B cell (primary cell): ENCODE results near the gene GCNT2. TPM values are rescaled to one million over a fixed set of nuclear protein-coding genes. Genes with fewer than 3 reads are reported as not detected.

Source experiments
- ATAC-seq: fragments of 200-7000 bp; cut with Tn5 transposase; one replicate; pipeline ENCODE4 v1.10.0; 2021; ENCODE audit warnings: low read depth, mild to moderate bottlenecking, moderate number of reproducible peaks, moderate library complexity
- CTCF ChIA-PET: fragments of 350-600 bp; sonication (Branson Sonifier 250); formaldehyde crosslinking; loops from one replicate; lab custom pipeline; 2021; ENCODE audit warnings: antibody characterized with exemption, inconsistent platforms; lab: Charles Lee
- POLR2A ChIA-PET: fragments of 350-600 bp; sonication (Branson Sonifier 250); formaldehyde crosslinking; loops from one replicate; lab custom pipeline; 2021; ENCODE audit warnings: antibody characterized with exemption; lab: Charles Lee
- DNase-seq: peaks from one replicate; pipeline ENCODE4 v3.0.0; 2013
- H2AFZ ChIP-seq: 2 replicates; pipeline ENCODE4 v1.6.1; 2012; ENCODE audit warnings: mild to moderate bottlenecking, low read depth, low read length; ENCODE audit not compliant: insufficient read depth, poor library complexity, severe bottlenecking
- H3K27ac ChIP-seq, 2 donors: 1 replicate in 1 of 2; 2 replicates in 1 of 2; pipeline ENCODE4 v1.5.1; 2012 to 2013; ENCODE audit warnings: low read length in 2 of 2, mild to moderate bottlenecking in 2 of 2, moderate library complexity in 1 of 2
- H3K27me3 ChIP-seq, 4 experiments: fragments of 200-600 bp in 1 of 4; sonication (generic) in 1 of 4; replicated peaks in 1 of 4; 1 replicate in 2 of 4; 2 replicates in 2 of 4; pipeline versions ENCODE4 v1.6.1 to v1.7.0; 2013 to 2016; ENCODE audit warnings: low read length in 3 of 4, mild to moderate bottlenecking in 2 of 4, mixed read lengths in 1 of 4, moderate library complexity in 1 of 4; ENCODE audit not compliant: insufficient read depth in 4 of 4, control insufficient read depth in 3 of 4; ENCODE audit errors: control extremely low read depth in 1 of 4
- H3K36me3 ChIP-seq, 2 experiments: replicated peaks in 1 of 2; 1 replicate in 1 of 2; 2 replicates in 1 of 2; pipeline versions ENCODE4 v1.6.1 to v1.7.1; 2013; ENCODE audit warnings: low read length in 1 of 2; ENCODE audit not compliant: insufficient read depth in 2 of 2, control insufficient read depth in 1 of 2; ENCODE audit errors: control extremely low read depth in 1 of 2, extremely low read depth in 1 of 2
- H3K4me1 ChIP-seq, 2 donors: fragments of 200-600 bp in 1 of 2; sonication (generic) in 1 of 2; 1 replicate in 1 of 2; 2 replicates in 1 of 2; pipeline versions ENCODE4 v1.5.1 to v1.6.1; 2013 to 2017; ENCODE audit warnings: low read length in 2 of 2; ENCODE audit not compliant: control insufficient read depth in 2 of 2, insufficient read depth in 2 of 2
- H3K4me2 ChIP-seq: replicated peaks from 2 replicates; pipeline ENCODE3; 2012; ENCODE audit warnings: mild to moderate bottlenecking, low read depth, low read length; ENCODE audit not compliant: poor library complexity, severe bottlenecking
- H3K4me3 ChIP-seq, 5 experiments: fragments of 200-600 bp in 1 of 5; sonication (generic) in 1 of 5; 1 replicate in 3 of 5; 2 replicates in 2 of 5; pipeline versions ENCODE4 v1.5.1 to v1.7.0; 2011 to 2016; ENCODE audit warnings: low read length in 4 of 5, mild to moderate bottlenecking in 4 of 5, low read depth in 2 of 5, control low read depth in 1 of 5, moderate library complexity in 1 of 5; ENCODE audit not compliant: insufficient read depth in 1 of 5; ENCODE audit errors: control extremely low read depth in 1 of 5, extremely low read depth in 1 of 5
- H3K79me2 ChIP-seq: fragments of 200-600 bp; sonication (generic); one replicate; pipeline ENCODE4 v1.6.0; 2016; ENCODE audit warnings: low read length; ENCODE audit not compliant: control insufficient read depth, insufficient read depth
- H3K9ac ChIP-seq: fragments of 200-600 bp; sonication (generic); 2 replicates; pipeline ENCODE4 v1.6.1; 2017; ENCODE audit warnings: mild to moderate bottlenecking, low read length, moderate library complexity
- H3K9me3 ChIP-seq, 3 donors: one replicate each; pipeline versions ENCODE4 v1.6.1 to v1.7.1; 2013; ENCODE audit warnings: low read length in 2 of 3; ENCODE audit not compliant: control insufficient read depth in 2 of 3, insufficient read depth in 1 of 3; ENCODE audit errors: control extremely low read depth in 1 of 3
- H4K20me1 ChIP-seq: 2 replicates; pipeline ENCODE4 v1.6.0; 2012; ENCODE audit warnings: mild to moderate bottlenecking, low read length; ENCODE audit not compliant: insufficient read depth, control insufficient read depth, poor library complexity, severe bottlenecking
- H3K27ac Mint-ChIP-seq: one replicate; pipeline ENCODE4 v1.8.0; 2021; ENCODE audit warnings: mixed read lengths
- H3K27me3 Mint-ChIP-seq: one replicate; pipeline ENCODE4 v1.8.0; 2021; ENCODE audit warnings: mixed read lengths
- H3K4me1 Mint-ChIP-seq: one replicate; pipeline ENCODE4 v1.8.0; 2021; ENCODE audit warnings: mixed read lengths
- H3K4me3 Mint-ChIP-seq: one replicate; pipeline ENCODE4 v1.8.0; 2021; ENCODE audit warnings: mixed read lengths
- H3K9me3 Mint-ChIP-seq: one replicate; pipeline ENCODE4 v1.8.0; 2022; ENCODE audit warnings: mixed read lengths; ENCODE audit not compliant: insufficient read depth
- EZH2 ChIP-seq: IDR thresholded peaks from 2 replicates; pipeline ENCODE4 v1.6.1; 2012; ENCODE audit warnings: borderline replicate concordance, low read depth, mild to moderate bottlenecking, moderate library complexity, low read length; ENCODE audit not compliant: insufficient read depth, poor library complexity, severe bottlenecking
- WGBS: methylation state at CpG from one replicate; pipeline ENCODE4 v1.1.5; 2013; ENCODE audit warnings: missing lambda C conversion rate; ENCODE audit not compliant: insufficient coverage; 5-methylcytosine and 5-hydroxymethylcytosine counted together
- intact Hi-C: fragments of 100-400 bp; cut with micrococcal nuclease; formaldehyde crosslinking; loops from one replicate; pipeline ENCODE4 v1.10.0; 2022
- polyA plus RNA-seq: library from polyadenylated mRNA; depleted of rRNA; stranded (reverse); fragments of >200 nt; gene quantifications from 2 replicates; pipeline ENCODE4 v1.2.3, GENCODE V29; 2012
- total RNA-seq, 2 donors: library from RNA; stranded (reverse); fragments of 120-200 nt in 1 of 2; gene quantifications; 1 replicate in 1 of 2; 2 replicates in 1 of 2; pipeline versions ENCODE4 v1.2.3 to v1.2.4, GENCODE V29; 2013 to 2022
- TF ChIP-seq, protein P1 (sequence below): fragments of 200-600 bp; IDR thresholded peaks from one replicate; pipeline ENCODE4 v1.8.0; 2022; ENCODE audit warnings: antibody characterized with exemption, mild to moderate bottlenecking

GCNT2 gene
- total and polyA plus RNA-seq, 2 donors (not counting 1 experiment from before 2014, with no cell fraction given), result 6.8 to 32.1 TPM

DNA sequence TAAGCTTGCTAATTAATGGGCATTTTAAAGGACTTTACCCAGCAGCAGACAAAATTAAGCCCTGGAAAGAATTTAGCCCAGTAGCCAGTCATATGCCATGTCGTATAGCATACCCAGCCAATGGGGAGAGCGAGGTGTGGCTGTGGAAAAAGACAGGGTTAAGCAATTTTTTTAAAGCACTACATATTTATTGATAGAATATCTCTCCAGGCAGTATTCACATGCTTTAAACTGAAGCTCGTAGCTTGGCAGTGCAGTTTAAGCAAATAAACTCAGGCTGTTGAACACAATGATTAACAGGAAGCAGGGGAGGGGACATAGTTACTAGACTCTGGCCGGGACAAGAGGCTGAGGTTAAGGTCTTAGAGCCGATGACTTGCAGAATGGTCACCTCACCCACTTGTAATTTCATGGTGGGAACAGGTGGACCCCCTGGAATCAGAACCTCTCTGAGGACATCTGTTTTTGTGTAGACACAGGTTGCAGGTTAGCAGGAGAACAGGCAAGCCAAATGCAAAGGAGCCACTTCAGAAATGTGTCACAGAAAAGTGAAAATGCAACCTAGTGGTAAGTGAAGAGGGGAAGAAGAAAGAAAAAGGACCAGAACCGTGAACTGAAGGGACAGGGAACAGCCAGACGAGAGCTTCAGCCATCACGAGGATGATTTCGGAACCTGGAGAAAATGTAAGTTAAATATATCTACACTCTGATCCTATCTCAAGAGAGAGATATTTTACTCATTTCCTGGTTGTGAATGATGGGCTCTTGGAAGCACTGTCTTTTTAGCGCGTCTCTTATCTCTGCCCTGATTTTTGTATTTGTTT, 7.2 kb downstream of the GCNT2 start:
- Histone ChIP-seq H2AFZ (peak overlapping the region; percentile 77), H3K79me2 (peaks cover 39% of the 10 kb centered on the region), H3K4me2 (peak overlapping the region; percentile 87), H3K27me3 (no peaks in the 10 kb centered on the region), H4K20me1 (no peaks in the 10 kb centered on the region), H3K4me3 (peak overlapping the region; percentile 63 to 86 (median 73)), H3K36me3 (no peaks in the 10 kb centered on the region), H3K9me3 (no peaks in the 10 kb centered on the region), H3K9ac (peak overlapping the region; percentile 82), H3K4me1 (peaks cover 36 to 58% of the 10 kb centered on the region in 2 donors), H3K27ac (peak overlapping the region; percentile 70 to 83)
- ATAC-seq (peak; percentile 48), DNase-seq (peak; percentile 67)
- H3K27me3 Mint-ChIP-seq, result no peaks in the 10 kb centered on the region
- POLR2A ChIA-PET, result interaction anchor here (0.5 to 0.9 kb wide), 2 partner anchors 8 kb away, joined by 3 to 4 read pairs; no protein-coding TSS in a partner anchor
- peak overlapping the region; percentile 92 for H3K4me3 Mint-ChIP-seq
- TF ChIP-seq EZH2, result no peak
- TF ChIP-seq, protein P1, sequence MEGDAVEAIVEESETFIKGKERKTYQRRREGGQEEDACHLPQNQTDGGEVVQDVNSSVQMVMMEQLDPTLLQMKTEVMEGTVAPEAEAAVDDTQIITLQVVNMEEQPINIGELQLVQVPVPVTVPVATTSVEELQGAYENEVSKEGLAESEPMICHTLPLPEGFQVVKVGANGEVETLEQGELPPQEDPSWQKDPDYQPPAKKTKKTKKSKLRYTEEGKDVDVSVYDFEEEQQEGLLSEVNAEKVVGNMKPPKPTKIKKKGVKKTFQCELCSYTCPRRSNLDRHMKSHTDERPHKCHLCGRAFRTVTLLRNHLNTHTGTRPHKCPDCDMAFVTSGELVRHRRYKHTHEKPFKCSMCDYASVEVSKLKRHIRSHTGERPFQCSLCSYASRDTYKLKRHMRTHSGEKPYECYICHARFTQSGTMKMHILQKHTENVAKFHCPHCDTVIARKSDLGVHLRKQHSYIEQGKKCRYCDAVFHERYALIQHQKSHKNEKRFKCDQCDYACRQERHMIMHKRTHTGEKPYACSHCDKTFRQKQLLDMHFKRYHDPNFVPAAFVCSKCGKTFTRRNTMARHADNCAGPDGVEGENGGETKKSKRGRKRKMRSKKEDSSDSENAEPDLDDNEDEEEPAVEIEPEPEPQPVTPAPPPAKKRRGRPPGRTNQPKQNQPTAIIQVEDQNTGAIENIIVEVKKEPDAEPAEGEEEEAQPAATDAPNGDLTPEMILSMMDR, result no peak
- H3K9me3 Mint-ChIP-seq, result no peaks in the 10 kb centered on the region
- CTCF ChIA-PET, result interaction anchor here (0.8 to 3.7 kb wide), 4 partner anchors 18 to 193 kb away, joined by 3 to 25 read pairs (median 4); partner anchors contain the start of genes C6orf52 and PAK1IP1
- 0% methylated on average over 3 of the region's 11 CpGs for WGBS
- H3K27ac Mint-ChIP-seq, result peak overlapping the region; percentile 87
- intact Hi-C loops, result loop anchor here (5.0 kb wide), 2 partner anchors 34 to 69 kb away; no protein-coding TSS in a partner anchor
- H3K4me1 Mint-ChIP-seq, result peaks cover 57% of the 10 kb centered on the region
